Tibial artery (tissue), 4 donors: ENCODE results near the gene ADAMTS14.

ENCODE experiments used
- DNase-seq, 2 donors: peaks; one replicate each; pipeline ENCODE4 v3.0.0-alpha.2; 2019
- H3K27ac ChIP-seq, 2 donors: fragments of 200-600 bp; sonication (generic) in 1 of 2; 1 replicate in 1 of 2; 2 replicates in 1 of 2; pipeline ENCODE4 v1.5.1; 2018 to 2019; ENCODE audit warnings: mild to moderate bottlenecking in 1 of 2
- H3K27me3 ChIP-seq, 2 donors: fragments of 200-600 bp; sonication (generic) in 1 of 2; one replicate each; pipeline versions ENCODE4 v1.5.1 to v1.6.0; 2016 to 2019
- H3K36me3 ChIP-seq, 3 donors: fragments of 200-600 bp; sonication (generic) in 2 of 3; one replicate each; pipeline ENCODE4 v1.5.1; 2016 to 2019; ENCODE audit warnings: mild to moderate bottlenecking in 2 of 3
- H3K4me1 ChIP-seq, 4 donors: fragments of 200-600 bp; sonication (generic) in 2 of 4; 1 replicate in 3 of 4; 2 replicates in 1 of 4; pipeline ENCODE4 v1.5.1; 2016 to 2019
- H3K4me3 ChIP-seq, 2 donors: fragments of 200-600 bp; sonication (generic) in 1 of 2; 1 replicate in 1 of 2; 2 replicates in 1 of 2; pipeline ENCODE4 v1.5.1; 2018 to 2019; ENCODE audit warnings: mild to moderate bottlenecking in 2 of 2
- H3K9me3 ChIP-seq, 3 donors: fragments of 200-600 bp; sonication (generic) in 1 of 3; one replicate each; pipeline ENCODE4 v1.5.1; 2016 to 2019
- intact Hi-C: fragments of 100-400 bp; cut with DNase I; formaldehyde crosslinking; loops from one replicate; pipeline ENCODE4 v1.15.0; 2023; ENCODE audit warnings: low total_unique reads
- TF ChIP-seq, protein P1 (sequence below), 2 experiments: fragments of 200-600 bp in 1 of 2; fragments of 450-650 bp in 1 of 2; IDR thresholded peaks; one replicate each; pipeline ENCODE4 v1.5.1; 2017 to 2019; ENCODE audit warnings: antibody characterized with exemption in 2 of 2, mild to moderate bottlenecking in 1 of 2, moderate library complexity in 1 of 2

The ADAMTS14 gene

DNA sequence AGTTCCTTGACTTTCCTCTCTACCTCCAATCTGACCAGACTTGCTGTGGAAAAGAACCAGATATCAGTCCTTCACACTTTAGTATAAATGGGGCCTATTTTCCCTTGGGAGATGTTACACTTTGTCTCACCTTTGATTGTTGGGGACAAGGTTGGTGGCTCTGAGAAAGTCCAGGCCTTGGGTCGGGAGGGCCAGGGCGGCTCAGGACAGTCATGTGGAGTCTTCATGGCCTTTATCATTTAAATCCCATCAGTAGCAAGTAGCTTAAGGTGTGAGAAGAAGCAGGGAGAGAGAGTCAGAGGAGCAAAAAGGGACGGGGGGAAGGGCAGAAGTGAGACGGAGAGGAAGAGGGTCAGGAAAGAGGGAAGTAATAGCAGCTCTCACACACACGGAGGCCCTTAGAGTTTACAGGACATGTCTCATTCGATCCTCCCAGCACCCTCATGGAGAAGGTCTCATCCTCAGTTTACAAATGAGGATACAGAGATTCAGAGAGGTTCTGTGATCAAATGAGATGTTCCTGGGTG, 72.4 kb downstream of the ADAMTS14 start:
- no peaks in the 10 kb centered on the region for H3K9me3 ChIP-seq
- no peak overlapping the region for H3K4me3 ChIP-seq
- H3K27ac ChIP-seq: no peak overlapping the region
- H3K36me3 ChIP-seq: no peaks in the 10 kb centered on the region
- H3K4me1 ChIP-seq: peaks cover 0 to 19% (median 3%) of the 10 kb centered on the region in 4 donors
- TF ChIP-seq, protein P1, sequence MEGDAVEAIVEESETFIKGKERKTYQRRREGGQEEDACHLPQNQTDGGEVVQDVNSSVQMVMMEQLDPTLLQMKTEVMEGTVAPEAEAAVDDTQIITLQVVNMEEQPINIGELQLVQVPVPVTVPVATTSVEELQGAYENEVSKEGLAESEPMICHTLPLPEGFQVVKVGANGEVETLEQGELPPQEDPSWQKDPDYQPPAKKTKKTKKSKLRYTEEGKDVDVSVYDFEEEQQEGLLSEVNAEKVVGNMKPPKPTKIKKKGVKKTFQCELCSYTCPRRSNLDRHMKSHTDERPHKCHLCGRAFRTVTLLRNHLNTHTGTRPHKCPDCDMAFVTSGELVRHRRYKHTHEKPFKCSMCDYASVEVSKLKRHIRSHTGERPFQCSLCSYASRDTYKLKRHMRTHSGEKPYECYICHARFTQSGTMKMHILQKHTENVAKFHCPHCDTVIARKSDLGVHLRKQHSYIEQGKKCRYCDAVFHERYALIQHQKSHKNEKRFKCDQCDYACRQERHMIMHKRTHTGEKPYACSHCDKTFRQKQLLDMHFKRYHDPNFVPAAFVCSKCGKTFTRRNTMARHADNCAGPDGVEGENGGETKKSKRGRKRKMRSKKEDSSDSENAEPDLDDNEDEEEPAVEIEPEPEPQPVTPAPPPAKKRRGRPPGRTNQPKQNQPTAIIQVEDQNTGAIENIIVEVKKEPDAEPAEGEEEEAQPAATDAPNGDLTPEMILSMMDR (IDR thresholded peaks at IDR 0.05): no peak
- intact Hi-C loops: no loop called here
- no peaks in the 10 kb centered on the region for H3K27me3 ChIP-seq
- no peak for DNase-seq

DNA sequence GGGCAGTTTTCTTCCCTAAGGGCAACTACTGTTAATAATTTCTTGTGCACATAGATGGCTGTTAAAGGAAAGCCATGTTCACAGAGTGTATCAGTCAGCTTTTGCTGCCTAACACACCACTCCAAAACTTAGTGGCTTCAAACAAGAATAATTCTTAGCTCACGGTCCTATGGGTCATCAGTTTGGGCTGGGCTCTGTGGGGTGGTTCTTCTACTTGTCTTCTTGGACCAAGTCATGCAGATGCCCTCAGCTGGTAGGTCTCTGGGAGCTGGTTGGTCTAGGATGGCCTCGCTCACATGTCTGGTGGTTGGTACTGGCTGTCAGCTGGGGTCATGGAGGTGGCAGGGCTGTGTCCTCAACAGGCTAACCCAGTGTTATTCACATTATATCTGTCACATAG, 73.2 kb downstream of the ADAMTS14 start:
- intact Hi-C loops: no loop called here
- H3K27ac ChIP-seq: no peak overlapping the region
- no peak for DNase-seq

DNA sequence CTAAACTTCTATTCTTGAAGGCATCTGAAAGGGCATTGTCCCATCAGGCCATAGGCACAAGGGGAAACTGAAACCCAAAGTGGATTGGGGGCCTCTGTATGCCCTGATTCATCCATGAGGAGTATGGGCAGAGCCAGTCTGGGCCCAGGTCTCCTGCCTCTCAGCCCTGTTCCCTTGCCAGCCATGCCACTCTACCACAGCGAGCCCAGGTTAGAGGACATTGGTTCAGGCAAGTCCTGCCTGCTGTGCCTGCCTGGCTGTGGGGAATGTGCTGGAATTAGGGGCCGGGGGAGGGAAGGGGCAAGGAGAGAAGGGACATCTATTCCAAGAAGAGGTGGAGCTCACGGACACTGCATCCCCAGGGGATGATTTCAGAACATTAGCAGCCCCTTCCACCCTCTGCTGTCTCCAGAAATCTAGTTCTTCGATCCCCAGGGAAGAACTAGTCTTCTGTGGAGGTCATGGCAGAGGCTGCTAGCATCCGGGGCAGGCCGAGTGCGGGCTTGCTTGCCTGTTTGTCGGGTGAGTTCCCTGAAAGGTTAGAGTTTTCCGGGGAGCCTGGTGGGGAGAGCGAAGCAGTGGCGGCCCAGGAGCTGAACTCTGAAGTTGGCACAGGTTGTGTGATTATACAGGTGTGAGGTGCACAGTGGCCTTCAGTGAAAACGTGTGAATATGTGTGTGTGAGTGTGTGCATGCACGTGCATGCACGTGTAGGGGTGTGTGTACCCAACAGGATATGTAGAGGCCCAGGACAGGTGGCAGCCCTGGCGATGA, 75.1 kb downstream of the ADAMTS14 start:
- TF ChIP-seq, protein P1 (IDR thresholded peaks at IDR 0.05): no peak
- Histone ChIP-seq H3K27ac (no peak overlapping the region), H3K27me3 (no peaks in the 10 kb centered on the region), H3K9me3 (no peaks in the 10 kb centered on the region), H3K36me3 (no peaks in the 10 kb centered on the region), H3K4me1 (peaks cover 0 to 14% (median 3%) of the 10 kb centered on the region in 4 donors), H3K4me3 (no peak overlapping the region)
- intact Hi-C loops: no loop called here
- no peak for DNase-seq

More for the DNA sequence above, 73.2 kb downstream of the ADAMTS14 start:
- Histone ChIP-seq H3K4me3 (no peak overlapping the region), H3K27me3 (no peaks in the 10 kb centered on the region), H3K4me1 (peaks cover 0 to 19% (median 3%) of the 10 kb centered on the region in 4 donors), H3K9me3 (no peaks in the 10 kb centered on the region), H3K36me3 (no peaks in the 10 kb centered on the region)
- TF ChIP-seq, protein P1 (IDR thresholded peaks at IDR 0.05): no peak

DNA sequence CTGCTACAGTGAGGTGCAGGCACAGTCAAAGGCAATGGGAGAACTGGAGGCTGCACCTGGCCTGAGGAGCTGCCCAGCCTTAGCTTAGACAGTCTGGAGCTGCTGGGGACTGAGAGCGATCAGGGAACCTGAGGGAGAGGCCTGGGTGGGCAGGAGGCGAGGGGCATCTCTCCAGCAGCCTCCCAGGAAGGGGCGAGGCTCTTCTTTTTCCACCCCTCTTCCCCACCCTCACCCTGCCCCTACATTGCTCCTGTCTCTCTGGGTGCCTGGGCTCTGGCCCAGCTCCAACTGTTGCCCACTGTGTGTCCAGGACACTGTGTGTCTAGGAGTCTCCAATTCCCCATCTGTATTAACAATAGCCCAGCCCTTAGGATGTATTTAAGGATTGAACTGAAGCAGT, 76.0 kb downstream of the ADAMTS14 start:
- Histone ChIP-seq H3K27ac (no peak overlapping the region), H3K36me3 (no peaks in the 10 kb centered on the region), H3K4me3 (no peak overlapping the region), H3K9me3 (no peaks in the 10 kb centered on the region), H3K4me1 (peaks cover 0 to 8% (median 0%) of the 10 kb centered on the region in 4 donors), H3K27me3 (no peaks in the 10 kb centered on the region)
- intact Hi-C loops: no loop called here
- DNase-seq: no peak
- TF ChIP-seq, protein P1 (IDR thresholded peaks at IDR 0.05): no peak

DNA sequence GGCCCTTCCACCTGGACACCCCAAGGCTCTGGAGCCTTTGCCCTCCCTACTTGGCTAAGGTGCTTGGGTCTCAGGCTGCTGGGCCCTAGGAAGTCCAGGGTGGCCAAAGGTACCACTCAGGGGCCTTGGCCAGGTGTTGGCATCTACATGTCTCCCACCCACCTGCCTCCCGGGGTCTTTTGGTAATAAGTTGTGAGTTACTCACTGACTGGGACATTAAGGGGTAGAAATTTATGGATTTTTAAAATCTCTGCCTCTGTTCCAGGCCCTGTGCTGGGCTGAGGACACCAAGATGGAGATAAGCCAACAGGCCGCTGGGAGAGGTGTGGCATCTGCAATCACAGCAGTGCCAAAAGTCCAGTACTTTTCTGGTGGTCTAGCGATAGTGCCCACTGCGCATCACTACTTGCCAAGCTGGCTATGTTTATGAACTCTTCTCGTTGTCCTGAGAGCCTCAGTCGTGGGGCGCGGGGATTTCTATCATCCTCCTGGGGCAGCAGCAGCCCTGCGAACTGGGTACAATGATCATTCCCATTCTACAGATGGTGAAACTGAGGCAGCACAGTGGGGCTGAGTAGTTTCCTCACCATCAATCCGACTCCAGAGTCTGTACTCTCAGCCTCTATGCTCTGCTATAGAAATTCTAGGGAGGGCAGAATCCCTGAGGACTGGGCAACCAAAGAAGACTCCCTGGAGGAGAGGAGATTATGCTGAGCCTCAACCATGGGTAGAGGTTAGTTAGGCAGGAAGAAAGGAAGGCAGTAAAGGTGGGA, 76.7 kb downstream of the ADAMTS14 start:
- Histone ChIP-seq H3K27me3 (no peaks in the 10 kb centered on the region), H3K4me3 (no peak overlapping the region), H3K27ac (no peak overlapping the region), H3K4me1 (peaks cover 0 to 11% (median 1%) of the 10 kb centered on the region in 4 donors), H3K9me3 (no peaks in the 10 kb centered on the region), H3K36me3 (no peaks in the 10 kb centered on the region)
- TF ChIP-seq, protein P1 (IDR thresholded peaks at IDR 0.05): no peak
- no peak for DNase-seq
- intact Hi-C loops: no loop called here
